HUDEP-2 (cell line): ENCODE results near the gene GPR15LG.

Experiments used
- DNase-seq, 76 experiments: peaks; one replicate each; lab custom pipeline; 2025; ENCODE audit not compliant: unreplicated experiment in 76 of 76; lab: John Stamatoyannopoulos, UW

The GPR15LG gene

GRCh38 chr10:84190621-84191020, 17.0 kb downstream of the GPR15LG start:
- no peak for DNase-seq

GRCh38 chr10:84191106-84191505, 17.5 kb downstream of the GPR15LG start:
- no peak for DNase-seq

GRCh38 chr10:84193327-84193726, 19.7 kb downstream of the GPR15LG start:
- no peak for DNase-seq

DNA sequence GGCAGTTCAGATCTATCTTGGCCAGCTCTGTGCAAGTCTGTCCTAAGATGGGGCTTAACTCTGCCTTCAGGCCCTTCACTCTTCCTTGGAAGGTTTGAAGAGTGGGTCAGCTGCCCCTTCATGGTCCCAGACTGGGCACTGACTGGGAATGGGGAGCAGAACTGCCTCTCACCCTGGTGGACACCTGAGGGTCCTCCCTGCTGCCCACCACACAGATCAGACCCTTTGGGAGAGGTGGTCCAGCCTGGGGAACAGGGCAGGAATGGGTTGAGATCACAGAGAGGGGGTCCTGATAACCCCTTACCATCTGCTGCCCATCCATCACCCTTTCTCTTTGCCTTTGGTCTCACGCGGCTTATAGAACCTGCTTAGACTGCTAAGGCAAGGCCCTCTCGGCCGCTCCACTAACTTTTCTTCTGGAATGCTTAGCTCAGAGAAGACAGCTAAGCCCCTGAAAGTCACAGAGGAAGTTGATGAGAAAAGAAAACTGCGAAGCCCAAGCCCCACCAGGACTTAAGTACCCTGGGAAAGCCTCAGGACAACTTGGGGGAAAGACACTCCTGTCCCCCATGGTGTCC, 20.3 kb downstream of the GPR15LG start:
- no peak for DNase-seq

- peak in 55 of 76 experiments; percentile 2 to 83 (median 44) for DNase-seq
These were observed 20.9 kb downstream of the GPR15LG start, which contains the start of gene CDHR1 for GRCh38 chr10:84194424-84195043. Gene CDHR1 (plus strand): TSS chr10:84194537. CDS start chr10:84194761, 224 bp downstream.

DNA sequence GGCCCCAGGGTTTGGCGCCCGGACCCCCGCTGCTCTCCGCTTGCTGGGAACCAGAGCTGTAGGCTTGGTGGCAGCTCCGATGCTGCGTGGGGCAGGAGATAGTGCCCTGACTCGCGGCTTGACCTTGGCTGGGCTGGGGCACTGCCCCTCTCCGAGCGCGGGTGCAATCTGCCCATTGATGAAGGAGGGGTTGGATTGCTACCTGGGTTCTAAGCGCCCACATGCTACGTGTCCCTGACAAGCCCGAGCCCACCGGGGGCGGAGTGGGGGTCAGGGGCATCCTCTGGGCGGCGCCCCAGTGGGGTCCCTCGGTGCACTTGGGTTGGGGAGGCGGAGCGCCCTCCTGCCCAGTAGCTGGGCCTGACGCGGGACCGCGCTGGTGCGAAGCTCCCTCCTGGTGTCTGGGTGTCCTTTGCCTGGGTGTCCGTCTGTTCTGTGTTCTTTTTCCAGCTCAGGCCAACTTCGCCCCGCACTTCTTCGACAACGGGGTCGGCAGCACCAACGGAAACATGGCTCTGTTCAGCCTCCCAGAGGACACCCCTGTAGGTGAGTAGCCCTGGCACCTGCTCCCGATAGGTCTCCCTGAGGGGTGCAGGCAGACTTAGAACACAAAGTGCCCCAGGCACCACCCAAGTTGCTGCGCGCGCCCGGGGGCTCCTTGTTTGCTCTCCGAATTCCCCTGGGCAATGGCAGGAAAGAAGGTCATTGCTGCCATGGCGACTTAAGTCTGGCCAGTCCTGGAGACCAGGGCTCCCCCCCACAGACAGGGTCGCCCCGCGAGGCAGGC, 21.6 kb downstream of the GPR15LG start:
- DNase-seq = no peak

- DNase-seq = peak in 1 of 76 experiments; percentile 17
These were observed 22.5 kb downstream of the GPR15LG start for GRCh38 chr10:84196083-84196482.

GRCh38 chr10:84196941-84197340, 23.3 kb downstream of the GPR15LG start:
- DNase-seq = no peak

- no peak for DNase-seq
These were observed 24.0 kb downstream of the GPR15LG start for GRCh38 chr10:84197643-84198042.

DNA sequence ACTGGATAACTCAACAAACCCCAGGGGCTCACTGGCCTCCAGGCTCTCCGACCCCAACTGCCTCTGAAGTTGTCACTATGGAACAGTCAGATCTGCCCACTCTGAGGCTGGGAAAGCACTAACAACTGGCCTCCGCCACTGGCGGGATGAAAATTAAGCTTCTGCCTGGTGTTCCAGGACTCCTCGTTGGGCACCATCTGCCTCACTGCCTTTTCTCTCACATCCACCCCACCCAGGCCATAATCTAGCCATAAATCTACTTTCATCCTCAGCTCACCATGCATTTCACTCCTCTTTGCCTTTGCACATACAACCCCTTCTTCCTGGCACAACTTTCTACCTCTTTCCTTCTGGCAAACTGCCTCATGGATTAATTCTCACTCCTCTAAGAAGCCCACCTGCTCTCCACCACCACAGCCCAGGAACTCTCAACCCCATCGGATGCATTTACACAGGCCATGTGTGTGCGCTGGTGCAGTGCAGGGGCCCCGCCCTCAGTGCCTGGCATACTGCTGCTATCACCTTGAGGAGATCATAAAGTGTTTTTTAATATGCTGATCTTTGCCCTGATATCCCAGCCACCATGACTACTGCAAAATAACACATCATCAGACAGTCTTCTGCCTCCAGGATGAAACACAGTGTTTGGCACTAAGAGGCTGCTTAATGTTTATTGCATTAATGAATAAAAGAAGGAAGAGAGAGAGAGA, 24.8 kb downstream of the GPR15LG start:
- DNase-seq = no peak

DNA sequence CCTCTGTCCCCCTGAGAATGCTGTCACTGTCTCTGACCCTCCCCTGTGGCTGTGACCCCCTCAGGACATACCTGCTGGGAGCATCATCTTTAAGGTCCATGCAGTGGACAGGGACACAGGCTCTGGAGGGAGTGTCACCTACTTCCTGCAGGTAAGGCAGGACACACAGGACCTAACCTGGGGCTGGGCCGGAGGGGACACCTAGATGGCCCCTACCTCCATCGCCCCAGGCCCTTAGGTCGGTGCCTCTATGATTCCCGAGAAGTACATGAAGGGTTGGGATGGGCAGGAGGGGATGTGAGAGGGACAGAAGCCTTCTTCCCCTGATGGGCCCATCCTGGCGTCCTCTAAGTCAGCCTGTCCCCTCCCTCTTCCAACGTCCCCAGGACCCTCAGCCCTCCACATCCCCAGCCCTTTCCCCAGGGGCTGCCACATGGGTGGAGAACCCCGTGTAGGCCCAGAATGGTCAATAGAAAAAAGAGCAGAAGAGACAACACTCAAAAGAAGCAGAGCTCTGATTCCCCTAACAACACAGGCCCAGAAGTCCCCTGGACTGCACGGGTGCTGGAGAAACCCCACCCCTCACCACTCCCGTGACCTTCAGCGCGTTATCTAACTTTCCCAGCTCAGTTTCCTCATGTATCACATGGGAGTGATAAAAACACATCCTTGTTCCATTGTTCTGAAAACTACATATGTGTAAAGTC, 27.1 kb downstream of the GPR15LG start:
- DNase-seq = peak in 65 of 76 experiments; percentile 8 to 77 (median 46)

GRCh38 chr10:84201244-84201606, 27.6 kb downstream of the GPR15LG start:
- peak in 17 of 76 experiments; percentile 17 to 65 (median 48) for DNase-seq

DNA sequence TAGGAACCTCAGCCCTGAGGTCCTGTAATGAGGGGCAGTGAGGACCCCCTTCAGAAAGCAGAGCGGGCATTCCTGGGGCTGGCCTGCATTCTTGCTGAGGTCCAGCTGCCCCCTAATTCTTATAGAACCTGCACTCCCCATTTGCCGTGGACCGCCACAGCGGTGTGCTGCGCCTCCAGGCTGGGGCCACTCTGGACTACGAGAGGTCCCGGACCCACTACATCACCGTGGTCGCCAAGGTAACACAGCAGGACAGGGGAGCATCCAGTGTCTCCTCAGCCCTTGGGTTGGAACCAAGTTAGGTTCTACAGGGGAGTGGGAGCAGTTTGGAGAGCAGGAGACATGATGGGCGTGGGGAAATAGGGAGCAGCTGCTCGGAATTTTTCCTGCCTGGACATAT, 28.1 kb downstream of the GPR15LG start:
- DNase-seq = no peak

DNA sequence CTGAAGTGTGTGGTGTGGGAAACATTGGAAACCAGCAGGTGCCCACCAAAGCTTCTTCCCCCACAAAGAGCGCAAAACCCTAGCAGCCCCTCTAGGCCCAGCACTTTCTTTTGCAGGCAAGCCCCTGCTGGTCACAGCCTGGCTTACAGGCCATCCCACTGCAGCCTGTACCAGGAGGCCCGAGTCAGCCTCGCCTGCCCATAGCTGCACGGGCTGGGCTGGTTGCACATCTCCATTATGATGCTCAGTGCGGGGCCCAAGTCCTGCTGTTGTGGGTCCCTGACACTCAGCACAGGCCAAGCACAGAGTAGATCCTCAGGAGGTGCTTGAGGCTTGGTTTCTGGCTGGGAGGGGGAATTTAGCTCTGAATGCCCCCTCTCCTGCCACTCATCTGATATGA, 28.7 kb downstream of the GPR15LG start:
- DNase-seq = no peak

DNA sequence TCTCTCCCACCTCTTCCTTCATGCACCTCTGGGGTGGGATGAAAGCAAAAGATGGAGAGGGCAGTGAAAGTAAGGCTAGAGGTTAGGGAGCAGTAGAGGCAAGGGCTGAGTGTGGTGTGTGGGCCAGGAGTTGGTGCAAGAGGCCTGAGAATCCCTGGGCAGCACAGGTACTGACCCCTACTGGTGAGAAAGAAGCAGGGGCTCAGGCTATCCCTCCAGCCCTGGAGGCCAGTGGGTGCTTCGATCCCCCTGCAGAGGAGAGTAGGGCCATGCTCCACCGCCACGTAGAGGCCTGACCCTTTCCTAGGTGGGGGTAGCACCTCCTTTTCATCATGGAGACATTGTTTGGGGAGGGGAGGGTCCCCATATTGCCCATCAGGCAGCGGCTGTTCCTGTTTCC, 30.5 kb downstream of the GPR15LG start:
- peak in 10 of 76 experiments; percentile 8 to 30 (median 14) for DNase-seq

DNA sequence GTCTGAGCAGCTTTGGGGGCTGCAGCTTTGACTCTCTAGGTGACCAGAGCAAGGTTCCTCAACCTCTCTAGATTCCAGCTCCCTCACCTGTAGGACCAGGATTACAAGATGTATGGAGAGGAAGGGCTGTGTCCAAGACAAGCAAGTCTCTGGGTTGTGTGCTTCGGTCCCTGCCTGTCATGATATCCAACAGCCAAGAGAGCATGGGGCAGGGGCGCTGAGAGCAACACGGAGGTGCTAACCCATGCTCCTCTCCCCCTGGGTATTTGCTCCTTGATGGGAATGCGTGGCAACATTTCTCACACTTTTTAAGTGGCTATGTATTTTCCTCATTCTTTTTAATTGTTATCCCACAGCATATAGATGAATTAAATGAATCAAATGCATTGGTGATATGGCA, 31.0 kb downstream of the GPR15LG start:
- DNase-seq = no peak

DNA sequence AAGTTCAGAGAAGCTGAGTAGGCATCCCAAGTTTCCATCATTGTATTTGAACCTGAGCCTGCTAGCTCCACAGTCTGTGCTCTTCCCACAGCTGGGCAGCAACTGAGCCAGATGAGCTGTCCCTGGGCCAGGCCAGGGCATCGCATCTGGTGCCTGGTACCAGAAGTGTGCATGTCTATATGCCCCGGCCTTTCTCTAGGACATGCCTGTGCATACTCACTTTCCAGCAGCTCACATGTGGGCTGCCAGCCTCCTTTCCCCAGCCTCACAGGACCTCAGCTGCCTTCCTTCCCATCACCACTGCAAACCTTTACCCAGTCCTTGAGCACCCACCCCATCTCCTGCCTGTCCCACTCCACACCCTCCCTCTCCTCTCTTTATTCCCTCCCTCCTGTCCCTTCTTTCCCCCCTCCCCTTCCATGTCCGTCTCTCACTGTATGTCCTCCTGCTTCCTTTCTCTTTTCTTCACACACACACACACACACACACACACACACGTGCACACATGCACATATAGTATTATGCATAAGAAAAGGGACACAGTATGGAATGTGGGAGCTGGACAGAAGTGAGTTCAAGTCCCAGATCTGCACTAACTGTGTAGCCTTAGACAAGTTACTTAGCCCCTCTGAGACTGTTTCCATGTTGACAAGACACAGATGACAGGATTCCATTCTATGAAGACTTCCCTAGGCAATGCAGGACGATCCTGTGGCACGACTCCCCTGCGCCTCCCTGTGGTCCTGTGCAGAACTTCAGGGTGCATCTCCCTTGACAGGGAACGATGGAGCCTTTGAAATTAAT, 31.6 kb downstream of the GPR15LG start:
- peak in 54 of 76 experiments; percentile 6 to 69 (median 42) for DNase-seq

GRCh38 chr10:84205853-84206525, 32.4 kb downstream of the GPR15LG start:
- DNase-seq = no peak

GRCh38 chr10:84208023-84208422, 34.4 kb downstream of the GPR15LG start:
- DNase-seq = no peak
